Endodermal cell (in vitro differentiated cells): ENCODE data around the gene GSG1L. TPM values are rescaled to one million over a fixed set of nuclear protein-coding genes. Genes with fewer than 3 reads are reported as not detected.

ENCODE experiments used
- DNase-seq: peaks from one replicate; pipeline ENCODE4 v3.0.0-alpha.2; 2017
- H3K27ac ChIP-seq: 2 replicates; pipeline ENCODE4 v1.5.1; 2013; ENCODE audit warnings: mild to moderate bottlenecking, low read depth, low read length, moderate library complexity
- H3K27me3 ChIP-seq: 2 replicates; pipeline ENCODE4 v1.6.1; 2013; ENCODE audit warnings: mild to moderate bottlenecking, low read length, moderate library complexity; ENCODE audit not compliant: insufficient read depth, control insufficient read depth, poor library complexity, severe bottlenecking
- H3K36me3 ChIP-seq: 2 replicates; pipeline ENCODE4 v1.7.0; 2013; ENCODE audit warnings: mild to moderate bottlenecking, low read length, moderate library complexity; ENCODE audit not compliant: control insufficient read depth, insufficient read depth
- H3K4me1 ChIP-seq: one replicate; pipeline ENCODE4 v1.7.0; 2013; ENCODE audit warnings: low read length; ENCODE audit not compliant: control insufficient read depth, insufficient read depth
- H3K4me3 ChIP-seq: 2 replicates; pipeline ENCODE4 v1.5.1; 2013; ENCODE audit warnings: mild to moderate bottlenecking, low read length, moderate library complexity
- H3K9ac ChIP-seq: 2 replicates; pipeline ENCODE4 v1.6.1; 2013; ENCODE audit warnings: mild to moderate bottlenecking, low read length, moderate library complexity; ENCODE audit not compliant: poor library complexity, severe bottlenecking; ENCODE audit errors: extremely low read depth
- H3K9me3 ChIP-seq: 2 replicates; pipeline ENCODE4 v1.6.1; 2013; ENCODE audit warnings: mild to moderate bottlenecking, low read length, moderate library complexity; ENCODE audit not compliant: control insufficient read depth
- H3K27ac Mint-ChIP-seq: 2 replicates; pipeline ENCODE4 v1.8.0; 2020; ENCODE audit warnings: mixed read lengths
- H3K27me3 Mint-ChIP-seq: 2 replicates; pipeline ENCODE4 v1.8.0; 2021; ENCODE audit warnings: mild to moderate bottlenecking, mixed read lengths; ENCODE audit not compliant: insufficient read depth
- H3K36me3 Mint-ChIP-seq: 2 replicates; pipeline ENCODE4 v1.8.0; 2020; ENCODE audit warnings: low read depth, mixed read lengths
- H3K4me1 Mint-ChIP-seq: 2 replicates; pipeline ENCODE4 v1.8.0; 2020; ENCODE audit warnings: mixed read lengths
- H3K4me3 Mint-ChIP-seq: 2 replicates; pipeline ENCODE4 v1.8.0; 2020; ENCODE audit warnings: mild to moderate bottlenecking, moderate library complexity, mixed read lengths
- H3K9me3 Mint-ChIP-seq: 2 replicates; pipeline ENCODE4 v1.8.0; 2020; ENCODE audit warnings: mild to moderate bottlenecking, mixed read lengths
- WGBS, 2 experiments: methylation state at CpG; one replicate each; pipeline versions ENCODE4 v1.1.5 to v1.1.7; 2013; ENCODE audit warnings: missing lambda C conversion rate in 2 of 2, mixed read lengths in 1 of 2; ENCODE audit not compliant: insufficient coverage in 1 of 2, insufficient read length in 1 of 2; 5-methylcytosine and 5-hydroxymethylcytosine counted together
- total RNA-seq, 2 donors: library from RNA; stranded (reverse); fragmentation: NEBNext Ultra II Directional in 1 of 2; extraction: Animal tissue kit (Norgen Biotek cat#: 25700) in 1 of 2; gene quantifications; 2 replicates in 1 of 2; 3 replicates in 1 of 2; pipeline ENCODE4 v1.2.1, GENCODE V29; 2021
- TF ChIP-seq, protein P1 (sequence below): fragments of 200-600 bp; sonication (generic); conservative IDR thresholded peaks from 2 replicates; pipeline ENCODE4 v1.5.0; 2021; ENCODE audit warnings: antibody characterized with exemption, mild to moderate bottlenecking

GSG1L gene
- total RNA-seq, 2 donors from 2014 or later: 0.24 TPM; not detected in 1

DNA sequence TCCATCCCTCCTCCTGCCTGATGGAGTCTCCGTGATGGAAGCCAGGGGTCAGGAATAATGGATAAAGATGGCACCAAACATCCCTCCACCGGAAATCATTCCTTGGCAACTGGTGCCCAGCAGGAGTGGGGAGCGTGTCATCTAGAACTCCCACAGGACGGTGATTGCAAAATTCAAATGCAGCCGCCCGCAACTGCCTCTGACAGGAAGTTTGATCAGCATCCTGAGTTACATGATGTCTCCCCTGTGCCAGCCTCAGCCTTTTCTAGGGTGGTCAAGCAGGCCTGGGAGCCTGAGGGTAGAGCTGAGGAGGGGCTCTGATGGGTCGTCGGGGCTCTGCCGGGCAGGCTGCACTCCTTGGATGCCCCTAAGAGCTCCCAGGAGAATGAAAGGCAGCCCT is 52.8 kb downstream of the GSG1L start:
- no peaks in the 10 kb centered on the region for H3K36me3 ChIP-seq
- TF ChIP-seq, protein P1, sequence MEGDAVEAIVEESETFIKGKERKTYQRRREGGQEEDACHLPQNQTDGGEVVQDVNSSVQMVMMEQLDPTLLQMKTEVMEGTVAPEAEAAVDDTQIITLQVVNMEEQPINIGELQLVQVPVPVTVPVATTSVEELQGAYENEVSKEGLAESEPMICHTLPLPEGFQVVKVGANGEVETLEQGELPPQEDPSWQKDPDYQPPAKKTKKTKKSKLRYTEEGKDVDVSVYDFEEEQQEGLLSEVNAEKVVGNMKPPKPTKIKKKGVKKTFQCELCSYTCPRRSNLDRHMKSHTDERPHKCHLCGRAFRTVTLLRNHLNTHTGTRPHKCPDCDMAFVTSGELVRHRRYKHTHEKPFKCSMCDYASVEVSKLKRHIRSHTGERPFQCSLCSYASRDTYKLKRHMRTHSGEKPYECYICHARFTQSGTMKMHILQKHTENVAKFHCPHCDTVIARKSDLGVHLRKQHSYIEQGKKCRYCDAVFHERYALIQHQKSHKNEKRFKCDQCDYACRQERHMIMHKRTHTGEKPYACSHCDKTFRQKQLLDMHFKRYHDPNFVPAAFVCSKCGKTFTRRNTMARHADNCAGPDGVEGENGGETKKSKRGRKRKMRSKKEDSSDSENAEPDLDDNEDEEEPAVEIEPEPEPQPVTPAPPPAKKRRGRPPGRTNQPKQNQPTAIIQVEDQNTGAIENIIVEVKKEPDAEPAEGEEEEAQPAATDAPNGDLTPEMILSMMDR: no peak
- no peaks in the 10 kb centered on the region for H3K9me3 Mint-ChIP-seq
- no peak overlapping the region for H3K9ac ChIP-seq
- H3K27me3 ChIP-seq: peaks cover 55% of the 10 kb centered on the region
- peaks cover 48% of the 10 kb centered on the region for H3K27me3 Mint-ChIP-seq
- no peak overlapping the region for H3K27ac ChIP-seq
- no peak for DNase-seq
- H3K36me3 Mint-ChIP-seq: no peaks in the 10 kb centered on the region
- peaks cover 3% of the 10 kb centered on the region for H3K4me1 Mint-ChIP-seq
- H3K4me3 Mint-ChIP-seq: no peak overlapping the region
- H3K4me1 ChIP-seq: no peaks in the 10 kb centered on the region
- WGBS, 2 experiments: 90 to 94% methylated on average over 7 to 9 of the region's 9 CpGs
- H3K27ac Mint-ChIP-seq: no peak overlapping the region
- no peak overlapping the region for H3K4me3 ChIP-seq
- no peaks in the 10 kb centered on the region for H3K9me3 ChIP-seq

DNA sequence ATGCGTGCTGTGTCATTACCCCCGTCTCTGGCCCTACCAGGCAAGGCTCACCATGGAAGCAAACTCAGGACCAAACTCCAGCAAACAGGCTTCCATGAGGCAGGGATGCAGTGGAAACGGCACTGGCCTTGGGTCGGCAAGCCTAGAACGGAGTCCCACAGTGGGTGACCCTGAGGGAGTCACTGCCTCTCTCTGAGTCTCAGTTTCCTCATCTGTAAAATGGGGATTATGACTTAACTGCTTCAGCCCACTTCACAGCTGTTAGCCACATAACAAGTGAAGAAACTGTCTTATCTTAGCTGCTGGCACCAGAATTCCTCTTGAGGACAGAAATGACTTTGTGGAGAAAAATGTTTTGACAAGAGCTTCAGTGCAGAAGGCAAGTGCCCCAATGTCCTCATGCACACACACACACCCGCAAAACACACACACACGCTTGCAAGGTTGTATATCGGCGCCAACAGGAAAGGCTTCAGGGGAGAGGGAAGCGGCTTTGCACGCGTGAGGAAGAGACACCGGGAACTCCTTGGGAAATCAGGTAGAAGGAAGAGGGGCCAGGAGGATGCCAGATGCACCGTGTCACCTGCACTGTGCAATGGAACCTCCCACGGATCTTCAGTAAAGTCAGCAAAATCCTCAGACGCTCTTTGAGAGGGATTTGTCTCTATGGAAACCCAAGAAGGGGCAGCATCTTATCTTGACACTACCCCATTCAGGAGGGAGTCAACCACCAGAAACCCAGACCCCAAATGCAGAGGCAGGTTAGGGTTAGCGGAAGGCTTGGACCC is 53.7 kb downstream of the GSG1L start:
- Mint-ChIP-seq H3K4me3 (no peak overlapping the region), H3K9me3 (no peaks in the 10 kb centered on the region), H3K27ac (no peak overlapping the region), H3K27me3 (peaks cover 53% of the 10 kb centered on the region), H3K4me1 (peaks cover 3% of the 10 kb centered on the region), H3K36me3 (no peaks in the 10 kb centered on the region)
- Histone ChIP-seq H3K36me3 (no peaks in the 10 kb centered on the region), H3K4me1 (no peaks in the 10 kb centered on the region), H3K27me3 (peaks cover 60% of the 10 kb centered on the region), H3K27ac (no peak overlapping the region), H3K4me3 (no peak overlapping the region), H3K9me3 (no peaks in the 10 kb centered on the region), H3K9ac (no peak overlapping the region)
- WGBS, 2 experiments: 81 to 85% methylated on average over 11 to 17 of the region's 17 CpGs
- TF ChIP-seq, protein P1: no peak
- no peak for DNase-seq

DNA sequence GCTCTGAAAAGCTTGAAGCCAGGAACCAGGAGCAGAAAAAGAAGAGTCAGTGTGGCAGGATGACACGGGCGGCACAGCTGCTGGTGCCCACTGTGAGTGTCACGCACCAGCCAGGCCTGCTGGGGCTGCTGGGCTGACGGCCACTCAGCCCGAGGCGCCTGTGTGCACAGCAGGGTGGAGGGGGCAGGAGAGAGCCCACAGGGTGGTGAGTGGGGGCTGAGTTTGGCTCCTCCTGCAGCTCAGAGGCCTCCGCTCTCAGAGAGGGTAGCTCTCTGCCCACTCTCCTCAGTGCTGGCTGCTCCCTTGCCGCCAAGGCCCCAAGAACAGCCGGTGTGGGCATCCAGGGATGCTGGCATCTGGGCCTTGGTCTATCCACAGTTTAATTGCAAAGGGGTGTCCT is 59.6 kb downstream of the GSG1L start:
- no peak overlapping the region for H3K4me3 Mint-ChIP-seq
- DNase-seq: no peak
- Histone ChIP-seq H3K36me3 (no peaks in the 10 kb centered on the region), H3K9ac (no peak overlapping the region), H3K9me3 (no peaks in the 10 kb centered on the region), H3K27ac (no peak overlapping the region), H3K4me3 (no peak overlapping the region), H3K4me1 (no peaks in the 10 kb centered on the region), H3K27me3 (peaks cover 28% of the 10 kb centered on the region)
- peaks cover 3% of the 10 kb centered on the region for H3K4me1 Mint-ChIP-seq
- no peak overlapping the region for H3K27ac Mint-ChIP-seq
- peaks cover 32% of the 10 kb centered on the region for H3K27me3 Mint-ChIP-seq
- TF ChIP-seq, protein P1: no peak
- no peaks in the 10 kb centered on the region for H3K9me3 Mint-ChIP-seq
- no peaks in the 10 kb centered on the region for H3K36me3 Mint-ChIP-seq
- 90 to 100% methylated on average over 1 to 9 of the region's 9 CpGs for WGBS, 2 experiments
